B cell (primary cell): ENCODE data around the gene PRKCH. TPM values are rescaled to one million over a fixed set of nuclear protein-coding genes. Genes with fewer than 3 reads are reported as not detected.

ENCODE experiments used
- ATAC-seq: fragments of 200-7000 bp; cut with Tn5 transposase; one replicate; pipeline ENCODE4 v1.10.0; 2021; ENCODE audit warnings: low read depth, mild to moderate bottlenecking, moderate number of reproducible peaks, moderate library complexity
- CTCF ChIA-PET: fragments of 350-600 bp; sonication (Branson Sonifier 250); formaldehyde crosslinking; loops from one replicate; lab custom pipeline; 2021; ENCODE audit warnings: antibody characterized with exemption, inconsistent platforms; lab: Charles Lee
- POLR2A ChIA-PET: fragments of 350-600 bp; sonication (Branson Sonifier 250); formaldehyde crosslinking; loops from one replicate; lab custom pipeline; 2021; ENCODE audit warnings: antibody characterized with exemption; lab: Charles Lee
- DNase-seq: peaks from one replicate; pipeline ENCODE4 v3.0.0; 2013
- H2AFZ ChIP-seq: 2 replicates; pipeline ENCODE4 v1.6.1; 2012; ENCODE audit warnings: mild to moderate bottlenecking, low read depth, low read length; ENCODE audit not compliant: insufficient read depth, poor library complexity, severe bottlenecking
- H3K27ac ChIP-seq, 2 donors: 1 replicate in 1 of 2; 2 replicates in 1 of 2; pipeline ENCODE4 v1.5.1; 2012 to 2013; ENCODE audit warnings: low read length in 2 of 2, mild to moderate bottlenecking in 2 of 2, moderate library complexity in 1 of 2
- H3K27me3 ChIP-seq, 4 experiments: fragments of 200-600 bp in 1 of 4; sonication (generic) in 1 of 4; replicated peaks in 1 of 4; 1 replicate in 2 of 4; 2 replicates in 2 of 4; pipeline versions ENCODE4 v1.6.1 to v1.7.0; 2013 to 2016; ENCODE audit warnings: low read length in 3 of 4, mild to moderate bottlenecking in 2 of 4, mixed read lengths in 1 of 4, moderate library complexity in 1 of 4; ENCODE audit not compliant: insufficient read depth in 4 of 4, control insufficient read depth in 3 of 4; ENCODE audit errors: control extremely low read depth in 1 of 4
- H3K36me3 ChIP-seq, 2 experiments: replicated peaks in 1 of 2; 1 replicate in 1 of 2; 2 replicates in 1 of 2; pipeline versions ENCODE4 v1.6.1 to v1.7.1; 2013; ENCODE audit warnings: low read length in 1 of 2; ENCODE audit not compliant: insufficient read depth in 2 of 2, control insufficient read depth in 1 of 2; ENCODE audit errors: control extremely low read depth in 1 of 2, extremely low read depth in 1 of 2
- H3K4me1 ChIP-seq, 2 donors: fragments of 200-600 bp in 1 of 2; sonication (generic) in 1 of 2; 1 replicate in 1 of 2; 2 replicates in 1 of 2; pipeline versions ENCODE4 v1.5.1 to v1.6.1; 2013 to 2017; ENCODE audit warnings: low read length in 2 of 2; ENCODE audit not compliant: control insufficient read depth in 2 of 2, insufficient read depth in 2 of 2
- H3K4me2 ChIP-seq: replicated peaks from 2 replicates; pipeline ENCODE3; 2012; ENCODE audit warnings: mild to moderate bottlenecking, low read depth, low read length; ENCODE audit not compliant: poor library complexity, severe bottlenecking
- H3K4me3 ChIP-seq, 5 experiments: fragments of 200-600 bp in 1 of 5; sonication (generic) in 1 of 5; 1 replicate in 3 of 5; 2 replicates in 2 of 5; pipeline versions ENCODE4 v1.5.1 to v1.7.0; 2011 to 2016; ENCODE audit warnings: low read length in 4 of 5, mild to moderate bottlenecking in 4 of 5, low read depth in 2 of 5, control low read depth in 1 of 5, moderate library complexity in 1 of 5; ENCODE audit not compliant: insufficient read depth in 1 of 5; ENCODE audit errors: control extremely low read depth in 1 of 5, extremely low read depth in 1 of 5
- H3K79me2 ChIP-seq: fragments of 200-600 bp; sonication (generic); one replicate; pipeline ENCODE4 v1.6.0; 2016; ENCODE audit warnings: low read length; ENCODE audit not compliant: control insufficient read depth, insufficient read depth
- H3K9ac ChIP-seq: fragments of 200-600 bp; sonication (generic); 2 replicates; pipeline ENCODE4 v1.6.1; 2017; ENCODE audit warnings: mild to moderate bottlenecking, low read length, moderate library complexity
- H3K9me3 ChIP-seq, 3 donors: one replicate each; pipeline versions ENCODE4 v1.6.1 to v1.7.1; 2013; ENCODE audit warnings: low read length in 2 of 3; ENCODE audit not compliant: control insufficient read depth in 2 of 3, insufficient read depth in 1 of 3; ENCODE audit errors: control extremely low read depth in 1 of 3
- H4K20me1 ChIP-seq: 2 replicates; pipeline ENCODE4 v1.6.0; 2012; ENCODE audit warnings: mild to moderate bottlenecking, low read length; ENCODE audit not compliant: insufficient read depth, control insufficient read depth, poor library complexity, severe bottlenecking
- H3K27ac Mint-ChIP-seq: one replicate; pipeline ENCODE4 v1.8.0; 2021; ENCODE audit warnings: mixed read lengths
- H3K27me3 Mint-ChIP-seq: one replicate; pipeline ENCODE4 v1.8.0; 2021; ENCODE audit warnings: mixed read lengths
- H3K4me1 Mint-ChIP-seq: one replicate; pipeline ENCODE4 v1.8.0; 2021; ENCODE audit warnings: mixed read lengths
- H3K4me3 Mint-ChIP-seq: one replicate; pipeline ENCODE4 v1.8.0; 2021; ENCODE audit warnings: mixed read lengths
- H3K9me3 Mint-ChIP-seq: one replicate; pipeline ENCODE4 v1.8.0; 2022; ENCODE audit warnings: mixed read lengths; ENCODE audit not compliant: insufficient read depth
- EZH2 ChIP-seq: IDR thresholded peaks from 2 replicates; pipeline ENCODE4 v1.6.1; 2012; ENCODE audit warnings: borderline replicate concordance, low read depth, mild to moderate bottlenecking, moderate library complexity, low read length; ENCODE audit not compliant: insufficient read depth, poor library complexity, severe bottlenecking
- WGBS: methylation state at CpG from one replicate; pipeline ENCODE4 v1.1.5; 2013; ENCODE audit warnings: missing lambda C conversion rate; ENCODE audit not compliant: insufficient coverage; 5-methylcytosine and 5-hydroxymethylcytosine counted together
- intact Hi-C: fragments of 100-400 bp; cut with micrococcal nuclease; formaldehyde crosslinking; loops from one replicate; pipeline ENCODE4 v1.10.0; 2022
- polyA plus RNA-seq: library from polyadenylated mRNA; depleted of rRNA; stranded (reverse); fragments of >200 nt; gene quantifications from 2 replicates; pipeline ENCODE4 v1.2.3, GENCODE V29; 2012
- total RNA-seq, 2 donors: library from RNA; stranded (reverse); fragments of 120-200 nt in 1 of 2; gene quantifications; 1 replicate in 1 of 2; 2 replicates in 1 of 2; pipeline versions ENCODE4 v1.2.3 to v1.2.4, GENCODE V29; 2013 to 2022
- TF ChIP-seq, protein P1 (sequence below): fragments of 200-600 bp; IDR thresholded peaks from one replicate; pipeline ENCODE4 v1.8.0; 2022; ENCODE audit warnings: antibody characterized with exemption, mild to moderate bottlenecking

PRKCH gene
- total and polyA plus RNA-seq, 2 donors (not counting 1 experiment from before 2014, with no cell fraction given), result 2.0 to 5.0 TPM

DNA sequence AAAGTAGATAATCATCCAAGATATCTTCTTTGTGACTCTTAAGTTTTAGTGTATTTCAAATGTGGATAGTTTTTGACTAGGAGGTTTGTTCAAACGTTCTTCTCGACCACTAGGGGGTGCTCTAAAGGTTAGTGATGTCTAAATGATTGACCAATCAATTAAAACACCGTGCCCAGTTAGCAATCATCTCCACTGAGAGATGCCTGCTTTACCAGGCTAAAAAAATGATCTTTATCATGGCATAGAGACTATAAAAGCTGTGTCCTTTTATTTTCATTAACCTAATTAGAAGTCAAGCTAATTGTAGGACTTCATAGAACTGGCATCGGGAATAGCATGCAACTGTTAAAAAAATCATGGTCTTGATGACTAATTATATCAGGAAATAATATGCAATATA lies 153.9 kb downstream of the PRKCH start:
- no peaks in the 10 kb centered on the region for H3K27me3 Mint-ChIP-seq
- H3K4me1 Mint-ChIP-seq, result peaks cover 93% of the 10 kb centered on the region
- H3K27ac ChIP-seq, result peak overlapping the region; percentile 97 to 98
- no peak overlapping the region for H3K9ac ChIP-seq
- H3K27ac Mint-ChIP-seq, result peak overlapping the region; percentile 86
- TF ChIP-seq, protein P1, sequence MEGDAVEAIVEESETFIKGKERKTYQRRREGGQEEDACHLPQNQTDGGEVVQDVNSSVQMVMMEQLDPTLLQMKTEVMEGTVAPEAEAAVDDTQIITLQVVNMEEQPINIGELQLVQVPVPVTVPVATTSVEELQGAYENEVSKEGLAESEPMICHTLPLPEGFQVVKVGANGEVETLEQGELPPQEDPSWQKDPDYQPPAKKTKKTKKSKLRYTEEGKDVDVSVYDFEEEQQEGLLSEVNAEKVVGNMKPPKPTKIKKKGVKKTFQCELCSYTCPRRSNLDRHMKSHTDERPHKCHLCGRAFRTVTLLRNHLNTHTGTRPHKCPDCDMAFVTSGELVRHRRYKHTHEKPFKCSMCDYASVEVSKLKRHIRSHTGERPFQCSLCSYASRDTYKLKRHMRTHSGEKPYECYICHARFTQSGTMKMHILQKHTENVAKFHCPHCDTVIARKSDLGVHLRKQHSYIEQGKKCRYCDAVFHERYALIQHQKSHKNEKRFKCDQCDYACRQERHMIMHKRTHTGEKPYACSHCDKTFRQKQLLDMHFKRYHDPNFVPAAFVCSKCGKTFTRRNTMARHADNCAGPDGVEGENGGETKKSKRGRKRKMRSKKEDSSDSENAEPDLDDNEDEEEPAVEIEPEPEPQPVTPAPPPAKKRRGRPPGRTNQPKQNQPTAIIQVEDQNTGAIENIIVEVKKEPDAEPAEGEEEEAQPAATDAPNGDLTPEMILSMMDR, result peak; percentile 80
- no peak for TF ChIP-seq EZH2
- peaks cover 90 to 96% of the 10 kb centered on the region in 2 donors for H3K4me1 ChIP-seq
- intact Hi-C loops, result loop anchor here (1.0 to 5.0 kb wide), 4 partner anchors 12 to 277 kb away; partner anchors contain the start of gene HIF1A
- no peak overlapping the region for H3K4me3 ChIP-seq
- no peaks in the 10 kb centered on the region for H3K27me3 ChIP-seq
- H4K20me1 ChIP-seq, result no peaks in the 10 kb centered on the region
- H3K4me3 Mint-ChIP-seq, result peak overlapping the region; percentile 53
- H2AFZ ChIP-seq, result no peak overlapping the region
- H3K79me2 ChIP-seq, result peaks cover 7% of the 10 kb centered on the region
- peak overlapping the region; percentile 52 for H3K4me2 ChIP-seq
- no peaks in the 10 kb centered on the region for H3K9me3 ChIP-seq
- ChIA-PET CTCF (interaction anchor here (0.7 to 9.1 kb wide), 26 partner anchors 9 to 362 kb away, joined by 3 to 177 read pairs (median 7); partner anchors contain the start of genes HIF1A and SNAPC1), POLR2A (interaction anchor here (0.5 to 6.1 kb wide), 4 partner anchors 27 to 220 kb away, joined by 5 to 88 read pairs (median 12); partner anchors contain the start of gene HIF1A)
- H3K36me3 ChIP-seq, result no peaks in the 10 kb centered on the region
- WGBS, result no CpG with 5 or more reads among the region's 4 CpGs
- H3K9me3 Mint-ChIP-seq, result no peaks in the 10 kb centered on the region
- peak; percentile 81 for DNase-seq
- no peak for ATAC-seq

DNA sequence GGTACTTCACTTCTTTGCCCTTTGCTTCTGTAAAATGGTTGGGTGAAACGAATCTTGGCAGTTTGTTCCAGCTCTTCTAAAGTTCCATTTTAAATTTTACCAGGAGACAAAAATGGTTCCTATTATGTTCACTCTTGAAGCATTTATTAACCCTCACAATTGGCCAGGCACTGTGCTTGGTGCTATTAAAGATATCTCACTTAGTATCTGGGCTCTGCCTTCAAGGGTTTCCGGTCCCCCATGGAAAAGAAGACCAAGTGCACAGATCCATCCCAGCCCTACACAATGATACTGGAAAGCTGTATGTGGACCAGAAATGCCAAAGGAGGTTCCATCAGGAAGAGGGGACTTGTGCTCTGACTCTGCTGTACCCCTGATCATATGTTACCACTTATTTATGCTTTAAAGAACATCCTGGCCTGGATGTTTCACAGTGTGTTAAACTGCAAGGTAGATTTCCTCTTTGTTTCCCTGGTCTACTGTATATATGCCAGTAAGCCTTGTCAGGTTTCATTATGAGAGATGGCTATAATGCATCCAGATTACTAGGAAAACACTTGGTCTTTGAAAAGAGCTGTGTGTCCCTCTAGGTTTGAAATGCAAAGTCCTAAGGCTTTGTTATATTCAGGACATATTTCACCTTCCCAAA lies 154.8 kb downstream of the PRKCH start:
- Mint-ChIP-seq H3K4me1 (peaks cover 92% of the 10 kb centered on the region), H3K4me3 (peak overlapping the region; percentile 67), H3K27me3 (no peaks in the 10 kb centered on the region), H3K27ac (peak overlapping the region; percentile 97), H3K9me3 (no peaks in the 10 kb centered on the region)
- Histone ChIP-seq H3K79me2 (peaks cover 7% of the 10 kb centered on the region), H3K4me1 (peaks cover 81 to 92% of the 10 kb centered on the region in 2 donors), H3K27me3 (no peaks in the 10 kb centered on the region), H3K9me3 (no peaks in the 10 kb centered on the region), H2AFZ (peak overlapping the region; percentile 46), H4K20me1 (no peaks in the 10 kb centered on the region), H3K36me3 (no peaks in the 10 kb centered on the region), H3K4me3 (peak overlapping the region in 1 of 5 experiments; percentile 37), H3K9ac (peak overlapping the region; percentile 46), H3K27ac (peak overlapping the region; percentile 97 to 98), H3K4me2 (peak overlapping the region; percentile 52)
- POLR2A ChIA-PET, result interaction anchor here (0.6 to 6.1 kb wide), 11 partner anchors 9 to 357 kb away, joined by 3 to 88 read pairs (median 5); partner anchors contain the start of gene HIF1A
- CTCF ChIA-PET, result interaction anchor here (0.7 to 9.1 kb wide), 29 partner anchors 10 to 361 kb away, joined by 3 to 177 read pairs (median 6); partner anchors contain the start of genes HIF1A and SNAPC1
- ATAC-seq (peak; percentile 7), DNase-seq (no peak)
- intact Hi-C loops, result loop anchor here (1.0 to 5.0 kb wide), 4 partner anchors 187 to 276 kb away; no protein-coding TSS in a partner anchor
- TF ChIP-seq EZH2, result no peak
- TF ChIP-seq, protein P1, result no peak
- no CpG with 5 or more reads among the region's 2 CpGs for WGBS
